GM18517 (cell line): Measurements from ENCODE around the gene PHKA1.
"Not testable (repeated sequence)": the region's sequence is repeated elsewhere in the genome, so short reads cannot be mapped to it uniquely, and the experiment has no call there.

Experiments
- ATAC-seq: cut with Tn5 transposase; IDR thresholded peaks from one replicate; pipeline ENCODE4 v1.9.1; 2021; ENCODE audit warnings: mild to moderate bottlenecking, moderate library complexity; ENCODE audit not compliant: unreplicated experiment

Gene PHKA1

DNA sequence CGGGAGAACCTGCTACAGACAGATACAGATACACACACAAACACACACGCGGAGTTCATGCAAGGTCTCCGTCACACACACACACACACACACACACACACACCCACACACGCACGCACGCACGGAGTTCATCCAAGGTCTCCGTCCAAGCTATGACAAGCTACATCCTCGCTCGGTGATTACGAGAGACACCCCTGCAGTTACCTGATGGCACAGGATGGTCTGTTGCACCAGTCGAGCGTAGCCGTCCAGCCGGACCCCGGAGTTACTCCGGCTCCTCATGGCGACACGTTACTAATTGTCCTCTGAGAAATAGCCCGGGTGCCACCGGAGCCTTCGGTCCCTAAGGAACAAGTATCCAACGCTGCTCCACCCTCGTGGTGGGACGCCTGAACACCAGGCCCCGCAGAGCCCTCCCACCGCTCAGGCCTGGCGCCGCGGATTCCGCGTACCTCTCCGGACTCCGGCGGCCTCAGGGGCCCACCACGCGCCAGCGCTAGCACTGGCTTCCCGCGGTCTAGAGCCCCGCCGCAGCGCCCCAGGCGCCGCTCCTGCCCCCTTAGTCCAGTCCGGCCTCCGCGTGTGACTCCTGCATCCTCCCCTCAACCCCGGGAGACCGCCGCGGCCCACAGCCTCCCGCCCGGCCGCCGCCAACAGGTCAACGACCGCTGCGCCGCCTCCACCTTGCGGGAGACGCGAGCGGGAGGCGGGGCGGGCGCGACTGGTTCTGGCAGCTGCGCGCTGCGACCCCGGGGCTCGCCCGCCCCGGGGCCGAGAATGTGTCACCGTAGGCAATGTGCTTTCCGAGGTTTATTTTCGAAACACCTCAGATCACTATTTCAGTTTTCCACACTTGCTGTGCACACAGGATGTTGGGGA, at the start of gene PHKA1:
TSS of gene PHKA1 (minus strand) at position 708 of the 879 bp plus-strand sequence. CDS start at position 282, 426 bp downstream.
- ATAC-seq = not testable (repeated sequence)

- not testable (repeated sequence) for ATAC-seq
These were observed 46.3 kb upstream of the PHKA1 start for GRCh38 chrX:72760454-72760853.

DNA sequence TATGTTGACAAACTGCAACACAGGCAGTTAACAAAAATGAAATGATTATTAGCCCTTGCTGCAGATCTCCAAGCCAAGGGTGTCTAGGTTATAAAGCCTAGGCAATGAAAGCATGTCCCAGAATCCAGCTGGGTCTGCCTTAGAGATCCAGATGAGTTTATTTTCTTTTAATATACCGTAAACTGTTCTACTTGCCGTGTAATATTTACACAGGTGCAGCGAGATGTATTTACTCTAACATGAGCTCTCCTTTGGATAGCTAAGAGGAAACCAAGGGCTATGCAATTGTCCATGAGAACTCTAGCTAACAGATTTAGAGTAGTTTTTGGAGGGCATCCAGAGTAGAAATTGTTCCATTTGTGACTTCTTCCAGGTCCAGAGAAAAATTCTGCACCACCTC, 34.4 kb upstream of the PHKA1 start:
- ATAC-seq = not testable (repeated sequence)

GRCh38 chrX:72745546-72745945, 31.4 kb upstream of the PHKA1 start:
- not testable (repeated sequence) for ATAC-seq

- ATAC-seq = no peak
These were observed 21.5 kb upstream of the PHKA1 start for GRCh38 chrX:72735561-72735960.

DNA sequence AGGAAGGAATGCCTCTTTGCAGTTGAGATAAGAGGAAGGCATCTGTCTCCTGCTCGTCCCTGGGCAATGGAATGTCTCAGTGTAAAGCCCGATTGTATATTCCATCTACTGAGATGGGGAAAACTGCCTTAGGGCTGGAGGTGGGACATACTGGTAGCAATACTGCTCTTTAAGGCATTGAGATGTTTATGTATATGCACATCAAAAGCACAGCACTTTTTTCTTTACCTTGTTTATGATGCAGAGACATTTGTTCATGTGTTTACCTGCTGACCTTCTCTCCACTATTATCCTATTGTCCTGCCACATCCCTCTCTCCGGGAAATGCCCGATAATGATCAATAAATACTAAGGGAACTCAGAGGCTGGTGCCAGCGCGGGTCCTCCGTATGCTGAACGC, 19.5 kb upstream of the PHKA1 start:
- not testable (repeated sequence) for ATAC-seq

DNA sequence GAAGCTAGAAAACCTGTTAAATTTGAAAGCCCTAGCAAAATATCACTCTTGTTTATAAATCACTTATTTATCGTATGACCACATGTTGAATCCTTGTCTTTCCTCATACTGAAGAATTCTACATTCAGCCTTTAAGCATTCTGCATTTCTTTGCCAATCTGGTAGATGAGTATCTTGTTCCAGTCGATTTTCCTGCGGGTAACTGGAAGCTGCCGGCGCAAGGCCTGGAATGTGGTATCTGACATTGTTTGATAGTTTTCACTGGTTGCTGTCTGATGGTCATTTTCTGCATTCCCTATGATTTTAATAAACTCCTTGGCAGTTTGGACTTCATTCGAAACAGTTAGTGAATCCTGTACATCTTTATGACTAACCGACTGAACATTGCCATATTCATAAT, 13.7 kb upstream of the PHKA1 start:
- no peak for ATAC-seq

DNA sequence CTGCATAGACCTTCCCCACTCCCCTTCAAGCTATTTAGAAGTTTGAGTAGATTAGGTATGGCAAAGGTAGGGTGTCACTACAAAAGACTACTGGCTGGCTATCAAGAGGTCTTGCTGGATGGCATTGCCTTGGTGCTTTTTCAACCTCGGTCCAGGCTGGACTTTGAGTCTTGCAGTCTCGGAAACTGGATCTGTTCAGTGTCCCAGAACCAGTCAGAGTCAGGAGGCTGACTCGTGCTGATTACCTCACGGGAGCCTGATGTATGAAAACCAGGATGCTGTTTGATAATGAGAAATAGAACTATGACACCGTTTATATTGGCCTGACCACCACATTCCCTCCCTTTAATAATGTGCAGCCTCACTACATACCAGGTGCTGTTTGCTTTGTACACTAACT, 2.7 kb upstream of the PHKA1 start:
- ATAC-seq = no peak

DNA sequence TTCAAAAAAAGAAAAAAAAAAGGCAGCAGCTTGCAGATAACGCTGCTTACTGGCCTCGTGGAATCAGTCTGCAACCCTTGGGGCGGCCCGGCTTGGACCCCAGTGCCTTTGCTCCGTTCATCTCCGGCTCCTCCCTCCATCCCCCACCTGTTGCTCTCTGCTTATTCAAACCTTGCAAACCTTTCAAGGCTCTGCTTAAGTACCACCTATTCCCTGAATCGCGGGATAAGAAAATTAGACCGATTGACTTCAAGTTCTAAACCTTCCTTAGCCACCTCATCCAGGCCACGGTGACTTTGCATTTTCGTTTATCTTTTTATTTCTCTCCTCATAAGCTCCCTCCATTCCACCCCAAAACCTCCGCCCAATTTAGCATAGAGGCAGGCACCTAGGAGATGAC, 1.4 kb upstream of the PHKA1 start:
- ATAC-seq = no peak

DNA sequence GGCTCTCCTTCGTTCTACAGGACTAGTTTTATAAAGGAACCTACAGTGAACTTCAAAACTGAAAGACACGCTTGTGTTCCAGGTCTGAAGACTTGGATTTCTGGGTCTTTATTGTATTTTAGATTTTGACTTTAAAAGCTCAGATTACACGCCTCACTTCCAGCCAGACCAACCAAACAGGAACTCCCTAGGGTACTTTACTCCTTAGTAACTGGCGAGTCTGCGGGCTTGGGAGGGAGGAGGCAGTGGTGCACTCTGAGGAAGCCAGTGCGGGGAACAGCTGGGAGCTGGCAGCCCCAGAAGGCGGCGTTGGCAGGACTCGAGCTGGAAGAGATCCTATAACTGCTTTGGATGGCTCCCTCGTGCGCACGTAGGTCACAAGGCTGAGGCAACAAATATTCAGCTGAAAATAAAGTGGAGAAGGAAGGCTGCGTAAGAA, 391 bp upstream of the PHKA1 start:
- ATAC-seq = no peak

- ATAC-seq = no peak
These were observed 976 bp downstream of the PHKA1 start for GRCh38 chrX:72713130-72713529.

DNA sequence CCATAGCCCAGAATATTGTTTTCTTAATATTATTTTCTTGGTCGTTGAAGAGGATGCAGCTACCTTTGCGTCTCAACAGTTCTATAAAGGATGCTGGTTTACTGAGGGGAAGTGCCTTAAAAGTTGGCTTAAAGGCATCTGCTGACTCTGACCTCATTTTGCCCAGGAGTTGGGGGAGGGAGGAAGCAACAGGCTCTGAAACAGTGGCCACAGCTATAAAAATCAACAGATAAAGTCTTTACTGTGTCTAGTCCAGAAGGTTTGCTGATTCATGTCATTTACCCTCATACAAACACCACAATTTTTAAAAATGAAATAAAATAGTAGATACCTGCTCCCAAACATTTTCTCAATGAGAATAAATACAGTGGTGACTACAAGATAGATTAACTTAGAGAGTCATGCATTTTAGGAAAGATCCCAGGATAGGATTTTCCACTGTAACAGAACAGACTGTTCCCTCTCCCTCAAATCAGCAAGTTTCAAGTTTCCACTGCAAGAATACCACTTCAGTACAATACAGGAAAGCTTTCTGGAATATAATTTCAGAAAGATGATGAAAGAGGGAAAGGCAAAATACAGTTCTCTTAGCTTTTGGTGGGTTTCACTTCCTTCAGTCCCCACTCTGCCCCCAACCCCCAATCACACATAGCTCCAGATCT, 1.9 kb downstream of the PHKA1 start:
- no peak for ATAC-seq

DNA sequence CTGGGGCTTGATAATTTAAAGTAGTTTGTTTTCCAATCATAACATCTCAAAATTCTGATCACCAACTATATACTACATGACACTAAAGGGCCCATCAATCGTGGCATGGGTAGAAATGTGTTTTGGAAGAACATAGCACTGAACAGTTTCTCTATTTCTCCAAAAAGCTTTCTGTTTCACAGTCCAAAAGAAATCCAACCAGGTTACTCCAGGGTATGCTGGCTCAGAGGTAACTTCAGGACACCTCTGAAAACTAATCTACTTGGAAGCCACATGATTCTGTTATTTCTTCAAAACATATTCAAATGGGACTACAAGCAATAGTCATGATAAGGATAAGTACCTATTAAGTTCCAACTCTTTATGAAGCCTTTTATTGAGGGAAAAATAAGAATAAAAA, 8.3 kb downstream of the PHKA1 start:
- no peak for ATAC-seq

GRCh38 chrX:72705111-72705510, 9.0 kb downstream of the PHKA1 start:
- ATAC-seq = no peak

- ATAC-seq = no peak
These were observed 19.9 kb downstream of the PHKA1 start for GRCh38 chrX:72694170-72694569.

DNA sequence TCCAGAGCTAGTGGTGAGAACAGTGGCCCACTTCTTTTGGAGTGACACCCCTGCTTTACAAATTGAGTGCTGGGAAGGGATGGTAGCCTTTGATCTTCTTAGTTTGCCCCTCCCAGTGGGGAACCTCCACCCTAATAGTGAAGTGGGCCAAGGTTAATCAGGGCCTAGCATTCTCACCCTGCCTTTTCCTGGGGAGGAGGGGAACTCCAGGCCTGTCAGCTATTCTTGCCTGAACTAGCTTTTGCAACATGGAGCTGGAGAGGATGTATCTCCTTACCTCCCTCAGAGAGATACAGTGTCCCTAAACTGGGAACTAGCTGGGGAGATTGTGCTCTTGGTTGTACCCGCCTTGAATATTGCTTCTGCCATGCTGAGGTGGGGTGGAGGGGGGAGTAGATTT, 20.6 kb downstream of the PHKA1 start:
- no peak for ATAC-seq

DNA sequence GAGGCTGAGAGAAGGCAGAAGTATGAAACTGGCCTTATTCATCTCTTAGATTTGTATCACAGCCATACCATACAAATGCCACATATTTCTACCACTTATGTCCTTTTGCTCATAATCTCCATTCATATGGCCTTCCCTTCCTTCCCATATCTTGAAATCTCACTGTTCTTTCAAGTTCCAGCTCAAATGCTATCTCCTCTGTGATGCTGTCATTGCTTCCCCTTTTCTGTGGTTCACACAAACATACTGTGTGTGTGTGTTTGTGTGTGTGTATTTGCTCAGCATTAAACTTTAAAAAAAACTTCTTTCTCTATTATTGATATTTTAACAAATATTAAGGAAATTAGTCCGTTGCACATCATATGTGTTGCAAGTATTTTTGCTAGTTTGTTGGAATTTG, 26.7 kb downstream of the PHKA1 start:
- no peak for ATAC-seq

DNA sequence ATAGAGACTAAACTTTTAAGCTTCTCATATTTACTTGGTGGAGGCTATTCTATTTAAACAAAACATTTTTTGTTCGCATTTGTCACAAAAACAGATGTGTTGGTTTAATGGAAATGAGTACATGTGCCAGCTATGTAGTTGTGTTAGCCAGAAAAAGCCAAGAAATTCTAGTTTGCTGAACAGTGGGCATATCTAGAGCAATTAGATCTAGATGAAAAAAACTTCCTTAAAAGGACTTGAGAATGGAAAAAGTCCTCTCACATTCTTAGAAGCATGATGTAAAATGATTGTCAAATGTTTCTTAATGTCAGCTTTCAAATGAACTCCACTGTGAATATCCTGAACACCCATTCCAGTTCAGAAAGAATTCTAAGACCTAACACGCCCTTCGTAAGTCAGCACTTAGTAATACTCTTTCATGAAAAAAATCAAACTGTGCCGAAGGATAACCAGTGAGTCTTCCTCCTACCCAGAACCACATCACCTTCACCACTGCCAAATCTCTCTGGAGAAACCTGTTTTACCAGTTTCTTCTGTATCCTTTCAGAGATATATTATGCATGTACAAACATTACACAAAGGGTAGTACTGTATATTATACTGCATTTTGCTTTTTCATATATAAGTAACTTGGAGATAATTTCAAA, 28.2 kb downstream of the PHKA1 start:
- no peak for ATAC-seq

- ATAC-seq = no peak
These were observed 29.1 kb downstream of the PHKA1 start for GRCh38 chrX:72685018-72685417.

DNA sequence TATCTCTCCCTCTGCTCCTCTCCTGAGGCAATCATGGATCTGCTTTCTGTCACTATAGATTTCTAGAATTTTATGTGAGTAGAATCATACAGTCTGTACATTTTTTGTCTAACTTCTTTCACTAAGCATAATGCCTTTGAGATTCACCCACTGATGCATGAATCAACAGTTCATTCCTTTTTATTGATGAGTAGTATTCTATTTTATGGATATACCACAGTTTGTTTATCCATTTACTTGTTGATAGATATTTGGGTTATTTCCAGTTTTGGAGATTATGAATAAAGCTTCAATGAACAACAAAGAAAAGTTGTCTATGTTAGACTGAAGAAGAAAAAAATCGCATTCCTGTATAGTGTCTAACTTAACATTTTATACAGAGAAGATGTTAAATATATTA, 30.5 kb downstream of the PHKA1 start:
- no peak for ATAC-seq

DNA sequence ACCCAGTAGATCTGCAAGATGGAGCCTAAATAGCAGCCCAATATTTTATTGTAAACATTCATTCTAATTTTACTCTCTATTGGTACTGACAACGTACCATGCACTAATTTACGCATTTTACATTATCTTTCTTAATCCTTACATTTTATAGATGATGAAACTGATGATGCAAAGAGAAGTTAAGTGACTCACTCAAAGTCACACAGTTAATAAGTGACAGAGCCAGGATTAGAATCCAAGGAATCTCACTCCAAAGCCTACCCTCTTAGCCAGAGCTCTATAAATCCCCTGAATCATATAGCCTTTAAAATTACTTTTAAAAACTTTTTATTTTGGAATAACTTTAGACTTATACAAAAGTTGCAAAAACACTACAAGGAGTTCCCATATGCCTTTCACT, 37.6 kb downstream of the PHKA1 start:
- no peak for ATAC-seq

GRCh38 chrX:72673951-72674350, 40.2 kb downstream of the PHKA1 start:
- ATAC-seq = not testable (repeated sequence)
